PC-3 (cell line): ENCODE results near the gene STK16. TPM values are rescaled to one million over a fixed set of nuclear protein-coding genes. Genes with fewer than 3 reads are reported as not detected.

Experiments
- ATAC-seq: fragments of 200-7000 bp; cut with Tn5 transposase; 2 replicates; pipeline ENCODE4 v1.9.1; 2020; ENCODE audit warnings: mild to moderate bottlenecking, moderate library complexity
- BruUV-seq: library from RNA; stranded (reverse); fragments of 400-500 nt; replicated peaks from 2 replicates; lab custom pipeline; 2021; lab: Mats Ljungman, UMichigan
- CTCF ChIA-PET: fragments of 300-600 bp; sonication (Branson Sonifier 250); formaldehyde crosslinking; loops from one replicate; lab custom pipeline; 2022; ENCODE audit warnings: antibody characterized with exemption; lab: Charles Lee
- POLR2A ChIA-PET: fragments of 300-600 bp; sonication (Branson Sonifier 250); formaldehyde crosslinking; loops from one replicate; lab custom pipeline; 2022; ENCODE audit warnings: antibody characterized with exemption; ENCODE audit not compliant: unreplicated experiment; lab: Charles Lee
- DNase-seq: peaks from one replicate; pipeline ENCODE4 v3.0.0-alpha.2; 2015
- H2AFZ ChIP-seq: fragments of 300-600 bp; sonication (generic); 2 replicates; pipeline ENCODE4 v1.6.0; 2016; ENCODE audit warnings: antibody characterized with exemption, low read length
- H3F3A ChIP-seq: fragments of 300-600 bp; sonication (generic); one replicate; pipeline ENCODE4 v1.6.0; 2017; ENCODE audit warnings: antibody characterized with exemption, low read length, control low read depth, mild to moderate bottlenecking; ENCODE audit not compliant: unreplicated experiment
- H3K27ac ChIP-seq: fragments of 300-600 bp; sonication (generic); 2 replicates; pipeline ENCODE4 v1.5.1; 2016; ENCODE audit warnings: mild to moderate bottlenecking, low read length
- H3K27me3 ChIP-seq: fragments of 300-600 bp; sonication (generic); 2 replicates; pipeline ENCODE4 v1.6.1; 2016; ENCODE audit warnings: low read length, mixed read lengths
- H3K36me3 ChIP-seq: fragments of 300-600 bp; sonication (generic); 2 replicates; pipeline ENCODE4 v1.6.1; 2016; ENCODE audit warnings: low read depth, mixed run types, low read length, mixed read lengths
- H3K4me1 ChIP-seq: fragments of 300-600 bp; sonication (generic); 2 replicates; pipeline ENCODE4 v1.5.1; 2016; ENCODE audit warnings: low read length; ENCODE audit not compliant: insufficient read depth
- H3K4me2 ChIP-seq: fragments of 300-600 bp; sonication (generic); 2 replicates; pipeline ENCODE4 v1.6.0; 2016; ENCODE audit warnings: low read length
- H3K4me3 ChIP-seq: fragments of 300-600 bp; sonication (generic); 2 replicates; pipeline ENCODE4 v1.5.1; 2016; ENCODE audit warnings: mild to moderate bottlenecking, low read length, mixed read lengths
- H3K79me2 ChIP-seq: fragments of 300-600 bp; sonication (generic); 2 replicates; pipeline ENCODE4 v1.6.1; 2017; ENCODE audit warnings: low read length, mixed read lengths
- H3K9ac ChIP-seq: fragments of 300-600 bp; sonication (generic); 2 replicates; pipeline ENCODE4 v1.6.0; 2016; ENCODE audit warnings: mild to moderate bottlenecking, low read length
- H3K9me2 ChIP-seq: fragments of 300-600 bp; sonication (generic); replicated peaks from 2 replicates; pipeline ENCODE4 v1.6.1; 2016; ENCODE audit warnings: mixed run types, low read length, mixed read lengths
- H3K9me3 ChIP-seq: fragments of 300-600 bp; sonication (generic); 2 replicates; pipeline ENCODE4 v1.6.1; 2016; ENCODE audit warnings: low read length, mixed read lengths
- H4K20me1 ChIP-seq: fragments of 300-600 bp; sonication (generic); 2 replicates; pipeline ENCODE4 v1.6.1; 2016; ENCODE audit warnings: low read length, mixed read lengths
- CTCF ChIP-seq: fragments of 300-600 bp; sonication (generic); conservative IDR thresholded peaks from 2 replicates; pipeline ENCODE4 v1.5.1; 2017; ENCODE audit warnings: antibody characterized with exemption, low read depth, mild to moderate bottlenecking, low read length
- EZH2 ChIP-seq: fragments of 300-600 bp; sonication (generic); IDR thresholded peaks from one replicate; pipeline ENCODE4 v1.6.1; 2017; ENCODE audit warnings: antibody characterized with exemption, mild to moderate bottlenecking, low read length; ENCODE audit not compliant: unreplicated experiment
- EZH2phosphoT487 ChIP-seq: fragments of 300-600 bp; sonication (generic); IDR thresholded peaks from 2 replicates; pipeline ENCODE4 v1.6.1; 2018; ENCODE audit warnings: mild to moderate bottlenecking, antibody characterized with exemption, low read length, borderline replicate concordance
- intact Hi-C: fragments of 100-400 bp; cut with micrococcal nuclease; formaldehyde crosslinking; loops from 2 replicates; pipeline ENCODE4 v1.9.0; 2023
- total RNA-seq: library from RNA; depleted of rRNA; stranded (reverse); fragments of >200 nt; gene quantifications from 2 replicates; pipeline ENCODE4 v1.2.3, GENCODE V29; 2014

STK16 gene
- total RNA-seq, 1 experiment from 2014 or later: 16.3 TPM

DNA sequence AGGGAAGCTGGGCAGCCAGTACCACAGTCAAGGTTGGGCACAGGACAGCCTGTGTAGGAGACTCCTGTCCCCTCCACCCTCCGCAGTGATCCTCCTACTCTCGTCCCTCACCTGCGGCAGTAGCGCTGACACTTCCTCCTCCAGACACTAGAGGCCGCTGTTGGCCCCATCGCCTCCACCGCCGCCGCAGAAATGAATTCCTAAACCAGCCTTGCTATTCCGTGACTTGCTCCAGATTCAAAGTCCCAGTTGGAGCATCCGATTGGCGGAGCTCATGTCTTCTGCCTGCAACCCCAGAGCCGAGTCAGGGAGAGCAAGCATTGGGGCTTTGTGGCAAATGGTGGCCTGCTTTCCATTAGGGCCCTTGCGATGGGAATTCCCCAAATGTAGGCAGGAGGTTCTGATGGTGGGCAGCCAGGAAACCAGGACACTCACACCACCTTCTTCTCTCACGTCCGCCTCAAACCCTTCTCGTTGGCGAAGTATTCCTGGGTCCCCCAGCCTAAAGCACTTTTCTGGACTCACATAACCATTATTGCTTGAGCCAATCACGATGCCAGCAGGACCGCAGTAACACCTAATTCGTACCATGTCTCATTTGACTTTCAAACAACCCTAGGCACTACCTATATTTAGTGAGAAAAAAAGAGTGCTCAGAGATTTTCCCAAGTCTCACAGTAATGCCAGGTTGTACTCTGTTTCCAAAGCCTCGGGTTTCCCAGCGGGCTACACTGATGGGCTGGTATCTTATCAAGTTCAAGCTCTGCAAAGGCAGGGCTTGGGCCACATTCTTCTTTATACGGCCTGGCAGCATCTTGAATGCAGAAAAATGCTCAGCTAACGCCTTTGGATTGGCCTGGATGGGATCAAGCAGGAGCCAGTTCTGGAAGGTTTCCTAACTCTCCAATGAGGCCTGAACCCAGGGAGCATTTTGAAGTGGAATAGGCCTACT, 32.7 kb downstream of the STK16 start:
- peaks cover 43% of the 10 kb centered on the region for H3K4me1 ChIP-seq
- H4K20me1 ChIP-seq: no peaks in the 10 kb centered on the region
- no TSS peak for BruUV-seq
- no peaks in the 10 kb centered on the region for H3K27me3 ChIP-seq
- ChIA-PET POLR2A (interaction anchor here (0.6 to 1.2 kb wide), 2 partner anchors 24 to 110 kb away, joined by 14 to 20 read pairs; partner anchors contain the start of genes DNPEP and TUBA4A), CTCF (interaction anchor here (1.0 to 3.5 kb wide), 3 partner anchors 17 to 282 kb away, joined by 3 to 39 read pairs (median 10); no protein-coding TSS in a partner anchor)
- H3K9me2 ChIP-seq: no peaks in the 10 kb centered on the region
- peak overlapping the region; percentile 56 for H2AFZ ChIP-seq
- TF ChIP-seq CTCF (peak; percentile 94), EZH2 (no peak), EZH2phosphoT487 (no peak)
- ATAC-seq: peak; percentile 5; the same call in 1 of the 2 replicates
- H3K36me3 ChIP-seq: no peaks in the 10 kb centered on the region
- H3K9ac ChIP-seq: peak overlapping the region; percentile 12; the same call in 1 of the 2 replicates
- H3K4me2 ChIP-seq: peak overlapping the region; percentile 73
- peak overlapping the region; percentile 85 for H3K27ac ChIP-seq
- H3K9me3 ChIP-seq: no peaks in the 10 kb centered on the region
- no peaks in the 10 kb centered on the region for H3F3A ChIP-seq
- H3K79me2 ChIP-seq: peaks cover 11% of the 10 kb centered on the region
- intact Hi-C loops: loop anchor here (2.0 kb wide), 1 partner anchor 59 kb away; the partner anchor contains the start of gene ABCB6
- H3K4me3 ChIP-seq: peak overlapping the region; percentile 36; the same call in 1 of the 2 replicates
- peak; percentile 85 for DNase-seq

DNA sequence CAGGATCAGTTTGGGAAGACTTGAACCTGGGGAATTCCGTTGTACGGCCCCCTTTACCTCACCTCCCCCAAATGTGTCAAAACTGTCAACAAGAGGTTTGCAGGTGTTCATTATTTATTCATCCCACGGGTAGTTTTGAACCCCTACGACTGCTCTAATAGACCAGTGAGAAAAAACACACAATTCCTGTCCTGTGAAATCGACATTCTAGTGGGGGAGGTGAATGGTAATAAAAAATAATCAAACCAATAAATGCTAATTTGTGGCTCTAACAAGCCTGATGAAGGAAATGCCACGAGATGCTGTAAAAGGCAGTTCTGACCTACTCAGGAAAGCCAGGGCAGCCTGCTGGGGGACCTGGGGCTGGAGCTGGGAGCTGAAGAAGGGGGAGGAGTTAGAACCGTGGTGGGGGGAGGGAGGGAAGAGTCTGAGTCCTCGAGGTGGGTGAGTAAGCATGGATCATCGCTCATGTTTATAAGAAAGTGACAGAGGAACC, 33.4 kb downstream of the STK16 start:
- no peak for DNase-seq
- H3K4me2 ChIP-seq: peak overlapping the region; percentile 73
- intact Hi-C loops: loop anchor here (1.0 to 2.0 kb wide), 4 partner anchors 16 to 118 kb away; partner anchors contain the start of genes ABCB6 and NHEJ1
- no peaks in the 10 kb centered on the region for H3F3A ChIP-seq
- no peaks in the 10 kb centered on the region for H3K27me3 ChIP-seq
- peak overlapping the region; percentile 36 for H3K4me3 ChIP-seq
- H3K9me2 ChIP-seq: no peaks in the 10 kb centered on the region
- H3K4me1 ChIP-seq: peaks cover 40% of the 10 kb centered on the region
- H2AFZ ChIP-seq: 0 out of 2 replicates have a peak overlapping the region, but pooled peaks have one; percentile 4
- no peak for TF ChIP-seq EZH2phosphoT487
- TF ChIP-seq CTCF: no peak
- TF ChIP-seq EZH2: no peak
- POLR2A ChIA-PET: interaction anchor here (0.6 to 1.2 kb wide), 5 partner anchors 16 to 873 kb away, joined by 4 to 20 read pairs (median 5); partner anchors contain the start of genes DNPEP and TUBA4A
- H3K27ac ChIP-seq: peak overlapping the region; percentile 85
- no peak for ATAC-seq
- no peaks in the 10 kb centered on the region for H3K36me3 ChIP-seq
- H4K20me1 ChIP-seq: no peaks in the 10 kb centered on the region
- BruUV-seq: TSS peak; percentile 75
- CTCF ChIA-PET: interaction anchor here (0.5 to 3.5 kb wide), 5 partner anchors 16 to 595 kb away, joined by 3 to 39 read pairs (median 4); no protein-coding TSS in a partner anchor
- peak overlapping the region; percentile 12; the same call in 1 of the 2 replicates for H3K9ac ChIP-seq
- peaks cover 11% of the 10 kb centered on the region for H3K79me2 ChIP-seq
- no peaks in the 10 kb centered on the region for H3K9me3 ChIP-seq
